Kidney epithelial cell (primary cell): Measurements from ENCODE around the gene C9orf72. TPM values are rescaled to one million over a fixed set of nuclear protein-coding genes. Genes with fewer than 3 reads are reported as not detected.

Experiments
- DNase-seq: peaks from one replicate; pipeline ENCODE4 v3.0.0-alpha.2; 2010; ENCODE audit warnings: low read depth
- H3K27me3 ChIP-seq: 2 replicates; pipeline ENCODE4 v1.6.0; 2011; ENCODE audit warnings: low read length; ENCODE audit not compliant: control insufficient read depth, insufficient read depth
- H3K36me3 ChIP-seq: 2 replicates; pipeline ENCODE4 v1.5.1; 2011; ENCODE audit warnings: low read length; ENCODE audit not compliant: control insufficient read depth, insufficient read depth
- H3K4me3 ChIP-seq: 2 replicates; pipeline ENCODE4 v1.5.1; 2011; ENCODE audit warnings: low read depth, mild to moderate bottlenecking, control low read depth, low read length
- CTCF ChIP-seq: IDR thresholded peaks from 2 replicates; pipeline ENCODE4 v1.5.1; 2011; ENCODE audit warnings: mild to moderate bottlenecking, moderate library complexity, low read length, control low read depth, inconsistent platforms; ENCODE audit not compliant: insufficient read depth, poor library complexity, severe bottlenecking
- total RNA-seq: library from RNA; depleted of rRNA; stranded (reverse); fragments of >200 nt; gene quantifications from 2 replicates; pipeline ENCODE4 v1.2.3, GENCODE V29; 2015

C9orf72 gene
- total RNA-seq, 1 donor from 2014 or later = 10.2 TPM

- no peak for DNase-seq
- no peaks in the 10 kb centered on the region for H3K27me3 ChIP-seq
- no peak for TF ChIP-seq CTCF
- no peak overlapping the region for H3K4me3 ChIP-seq
- H3K36me3 ChIP-seq = no peaks in the 10 kb centered on the region
Measured at GRCh38 chr9:27610622-27611021, 37.3 kb upstream of the C9orf72 start.

- Histone ChIP-seq H3K27me3 (no peaks in the 10 kb centered on the region), H3K4me3 (no peak overlapping the region), H3K36me3 (no peaks in the 10 kb centered on the region)
- DNase-seq = no peak
- no peak for TF ChIP-seq CTCF
Measured at GRCh38 chr9:27602954-27603353, 29.7 kb upstream of the C9orf72 start.

GRCh38 chr9:27602142-27602861 lies 29.0 kb upstream of the C9orf72 start:
- DNase-seq = no peak
- H3K36me3 ChIP-seq = no peaks in the 10 kb centered on the region
- no peaks in the 10 kb centered on the region for H3K27me3 ChIP-seq
- no peak for TF ChIP-seq CTCF
- H3K4me3 ChIP-seq = no peak overlapping the region

GRCh38 chr9:27601396-27601795 lies 28.1 kb upstream of the C9orf72 start:
- TF ChIP-seq CTCF = no peak
- Histone ChIP-seq H3K4me3 (no peak overlapping the region), H3K27me3 (no peaks in the 10 kb centered on the region), H3K36me3 (no peaks in the 10 kb centered on the region)
- DNase-seq = no peak

- TF ChIP-seq CTCF = no peak
- no peak for DNase-seq
Measured at GRCh38 chr9:27600256-27600655, 27.0 kb upstream of the C9orf72 start.

GRCh38 chr9:27599870-27600238 lies 26.6 kb upstream of the C9orf72 start:
- no peak for DNase-seq
- Histone ChIP-seq H3K27me3 (no peaks in the 10 kb centered on the region), H3K36me3 (no peaks in the 10 kb centered on the region), H3K4me3 (no peak overlapping the region)
- TF ChIP-seq CTCF = no peak

More at GRCh38 chr9:27600256-27600655, 27.0 kb upstream of the C9orf72 start:
- no peaks in the 10 kb centered on the region for H3K36me3 ChIP-seq
- H3K4me3 ChIP-seq = no peak overlapping the region
- H3K27me3 ChIP-seq = no peaks in the 10 kb centered on the region
